GM12875 (cell line): ENCODE measurements around the gene B3GALT6.
A peak's percentile ranks its signal among the peaks of the same experiment; 100 is the strongest.

Source experiments
- H3K4me3 ChIP-seq: one replicate; pipeline ENCODE4 v1.5.1; 2011; ENCODE audit warnings: low read depth, low read length, control low read depth
- TF ChIP-seq, protein P1 (sequence below): IDR thresholded peaks from 2 replicates; pipeline ENCODE4 v1.5.1; 2011; ENCODE audit warnings: low read depth, mild to moderate bottlenecking, control low read depth, inconsistent platforms, low read length, moderate library complexity, borderline replicate concordance; ENCODE audit not compliant: insufficient read depth

B3GALT6 gene

DNA sequence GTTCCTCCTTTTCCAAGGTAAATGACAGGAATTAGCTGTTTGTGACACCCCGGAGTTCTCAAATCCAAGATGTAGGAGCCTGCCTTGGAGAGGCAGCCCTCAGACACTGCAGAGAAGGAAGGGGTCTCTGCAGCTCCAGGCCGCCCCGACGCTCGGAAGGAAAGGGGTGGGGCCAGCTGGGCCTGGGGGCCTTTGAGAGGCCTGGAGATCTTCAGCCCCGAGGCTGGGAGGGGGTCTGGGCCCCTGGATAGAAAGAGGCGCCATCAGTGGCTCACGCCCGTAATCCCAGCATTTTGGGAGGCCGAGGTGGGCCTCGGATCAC is 24.5 kb upstream of the B3GALT6 start:
- TF ChIP-seq, protein P1, sequence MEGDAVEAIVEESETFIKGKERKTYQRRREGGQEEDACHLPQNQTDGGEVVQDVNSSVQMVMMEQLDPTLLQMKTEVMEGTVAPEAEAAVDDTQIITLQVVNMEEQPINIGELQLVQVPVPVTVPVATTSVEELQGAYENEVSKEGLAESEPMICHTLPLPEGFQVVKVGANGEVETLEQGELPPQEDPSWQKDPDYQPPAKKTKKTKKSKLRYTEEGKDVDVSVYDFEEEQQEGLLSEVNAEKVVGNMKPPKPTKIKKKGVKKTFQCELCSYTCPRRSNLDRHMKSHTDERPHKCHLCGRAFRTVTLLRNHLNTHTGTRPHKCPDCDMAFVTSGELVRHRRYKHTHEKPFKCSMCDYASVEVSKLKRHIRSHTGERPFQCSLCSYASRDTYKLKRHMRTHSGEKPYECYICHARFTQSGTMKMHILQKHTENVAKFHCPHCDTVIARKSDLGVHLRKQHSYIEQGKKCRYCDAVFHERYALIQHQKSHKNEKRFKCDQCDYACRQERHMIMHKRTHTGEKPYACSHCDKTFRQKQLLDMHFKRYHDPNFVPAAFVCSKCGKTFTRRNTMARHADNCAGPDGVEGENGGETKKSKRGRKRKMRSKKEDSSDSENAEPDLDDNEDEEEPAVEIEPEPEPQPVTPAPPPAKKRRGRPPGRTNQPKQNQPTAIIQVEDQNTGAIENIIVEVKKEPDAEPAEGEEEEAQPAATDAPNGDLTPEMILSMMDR: no peak
- no peak overlapping the region for H3K4me3 ChIP-seq

DNA sequence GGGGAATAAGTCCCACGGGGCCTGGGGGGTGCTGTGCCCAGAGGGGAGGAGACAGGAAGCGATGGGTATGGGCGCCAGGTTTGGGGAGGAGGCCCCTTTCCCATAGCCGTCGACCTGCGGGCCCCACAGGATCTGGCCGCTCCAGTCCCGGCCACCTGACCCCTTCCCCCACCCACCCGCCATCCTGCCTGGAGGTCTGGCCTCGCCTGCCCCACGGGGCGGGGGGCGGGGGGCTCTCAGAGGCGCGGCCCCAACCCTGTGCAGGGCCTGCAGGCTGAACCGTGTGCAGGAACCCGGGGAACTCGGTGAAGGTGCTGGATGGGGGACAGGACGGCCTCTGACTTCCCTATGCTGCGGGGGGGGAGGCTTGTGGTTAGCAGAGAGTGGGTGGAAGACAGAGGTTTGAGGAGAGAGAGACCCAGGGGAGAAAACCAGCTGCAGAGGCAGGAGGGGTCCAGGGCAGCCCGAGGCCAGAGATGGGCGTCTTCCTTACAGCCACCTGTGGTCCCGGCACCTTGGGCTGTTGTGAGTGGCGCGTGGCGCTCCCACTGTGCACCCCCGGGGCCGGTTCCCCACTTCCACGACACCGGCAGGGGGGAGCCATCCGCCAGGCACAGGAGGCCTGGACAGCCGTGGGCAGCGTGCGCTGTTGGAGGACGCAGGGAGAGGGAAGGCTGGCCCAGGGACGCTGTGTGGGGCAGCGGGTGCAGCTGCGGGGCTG is 23.2 kb upstream of the B3GALT6 start:
- no peak overlapping the region for H3K4me3 ChIP-seq
- TF ChIP-seq, protein P1: no peak

DNA sequence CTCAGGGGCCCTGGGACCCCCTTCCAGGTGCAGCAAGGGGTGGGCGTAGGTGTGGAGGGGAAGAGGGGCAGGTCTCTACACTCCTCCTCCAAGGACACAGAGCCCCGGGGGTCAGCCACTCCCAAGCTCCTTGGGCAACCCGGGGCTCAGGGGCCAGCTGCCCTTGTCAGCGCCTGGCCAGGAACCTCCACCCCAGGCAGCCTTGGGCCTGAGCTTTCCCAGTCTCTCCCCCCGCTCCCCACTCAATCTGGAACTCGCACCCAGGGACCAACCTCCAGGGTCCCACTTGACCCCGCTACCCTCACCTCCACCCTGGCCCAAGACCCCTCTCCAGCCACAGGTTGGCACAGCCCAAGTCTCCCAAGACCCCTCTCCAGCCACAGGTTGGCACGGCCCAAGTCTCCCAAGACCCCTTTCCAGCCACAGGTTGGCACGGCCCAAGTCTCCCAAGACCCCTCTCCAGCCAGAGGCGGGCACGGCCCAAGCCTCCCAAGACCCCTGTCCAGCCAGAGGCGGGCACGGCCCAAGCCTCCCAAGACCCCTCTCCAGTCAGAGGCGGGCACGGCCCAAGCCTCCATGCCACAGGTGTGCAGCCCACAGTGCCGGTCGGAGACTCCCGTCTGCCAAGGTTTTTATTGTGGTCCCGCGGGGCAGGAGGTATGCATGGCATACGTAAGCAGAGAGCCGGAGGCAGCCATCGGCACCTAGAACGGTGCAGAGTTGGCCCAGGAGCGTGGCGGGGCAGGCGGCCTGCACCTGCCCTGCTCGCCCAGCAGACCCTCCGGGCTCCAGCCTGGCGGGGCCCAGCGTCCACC is 21.1 kb upstream of the B3GALT6 start:
- no peak overlapping the region for H3K4me3 ChIP-seq
- TF ChIP-seq, protein P1: no peak

DNA sequence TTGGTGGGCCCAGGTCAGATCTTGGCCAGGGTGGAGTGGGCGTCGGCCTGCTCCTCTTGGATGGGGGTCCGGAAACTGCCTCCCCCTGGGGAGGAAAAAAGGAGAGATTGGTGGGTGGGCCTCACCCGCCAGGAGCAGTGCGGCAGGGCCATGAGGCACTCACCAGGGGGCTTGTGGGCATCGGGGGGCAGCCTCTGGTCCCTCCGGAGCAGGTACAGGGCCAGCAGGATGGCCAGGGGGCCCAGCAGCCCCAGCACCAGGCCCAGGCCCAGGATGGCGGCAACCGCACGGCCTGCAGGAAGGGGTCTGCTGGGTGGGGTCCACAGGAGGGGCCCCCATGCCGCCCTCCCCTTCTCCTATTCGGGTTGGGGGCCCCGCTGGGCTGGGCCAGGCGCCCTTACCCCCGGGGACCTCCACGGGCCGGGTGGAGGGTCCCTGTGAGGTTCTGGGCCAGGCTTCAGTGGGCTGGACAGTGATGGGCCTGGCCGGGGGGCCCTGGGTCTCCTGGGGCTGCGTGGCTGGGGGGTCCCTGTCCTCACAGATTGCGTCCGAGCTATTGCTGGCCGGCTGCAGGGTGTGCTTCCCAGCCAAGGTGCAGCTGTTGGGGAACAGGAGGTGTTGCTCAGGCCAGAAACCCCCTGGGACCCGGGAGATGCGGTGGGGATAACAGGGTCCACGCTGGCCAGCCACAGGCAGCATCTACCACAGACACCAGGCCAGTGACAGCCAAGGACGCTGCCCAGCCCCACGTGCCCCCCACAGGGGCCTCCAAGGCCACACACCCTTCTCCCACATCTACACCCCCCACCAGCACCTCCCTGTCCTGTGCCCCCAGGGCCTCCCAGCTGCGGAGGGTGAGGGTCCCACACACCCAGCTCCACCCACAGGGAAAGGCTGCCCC is 20.2 kb upstream of the B3GALT6 start:
- TF ChIP-seq, protein P1: no peak
- peak overlapping the region; percentile 5 for H3K4me3 ChIP-seq

DNA sequence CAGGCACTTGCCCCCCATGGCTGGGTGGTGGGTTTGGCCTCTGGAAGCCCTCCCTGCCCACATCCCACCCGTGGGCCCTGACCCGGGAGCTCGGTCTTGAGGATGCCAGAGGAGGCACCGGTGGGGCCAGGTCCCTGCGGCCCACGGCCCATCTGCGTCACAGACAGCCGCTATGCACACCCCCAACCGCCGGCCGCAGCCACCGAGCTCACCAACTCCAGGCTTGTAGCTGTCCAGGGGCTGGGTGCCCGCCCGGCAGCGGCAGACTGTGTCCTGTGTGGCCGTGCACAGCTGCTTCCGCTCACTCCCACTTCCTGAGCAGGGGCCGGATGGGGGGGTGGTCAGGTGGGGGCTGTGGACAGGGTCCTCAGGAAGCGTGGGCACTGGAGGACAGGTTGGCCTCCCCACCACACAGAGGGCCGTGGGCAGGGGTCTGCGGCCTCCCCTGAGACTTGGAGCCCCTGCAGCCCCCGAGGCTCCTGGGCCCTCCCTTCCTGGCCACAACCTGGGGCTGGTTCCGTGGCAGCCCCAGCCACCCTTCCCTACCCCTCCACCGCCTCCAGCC is 19.2 kb upstream of the B3GALT6 start:
- peak overlapping the region; percentile 31 for H3K4me3 ChIP-seq
- TF ChIP-seq, protein P1: no peak

DNA sequence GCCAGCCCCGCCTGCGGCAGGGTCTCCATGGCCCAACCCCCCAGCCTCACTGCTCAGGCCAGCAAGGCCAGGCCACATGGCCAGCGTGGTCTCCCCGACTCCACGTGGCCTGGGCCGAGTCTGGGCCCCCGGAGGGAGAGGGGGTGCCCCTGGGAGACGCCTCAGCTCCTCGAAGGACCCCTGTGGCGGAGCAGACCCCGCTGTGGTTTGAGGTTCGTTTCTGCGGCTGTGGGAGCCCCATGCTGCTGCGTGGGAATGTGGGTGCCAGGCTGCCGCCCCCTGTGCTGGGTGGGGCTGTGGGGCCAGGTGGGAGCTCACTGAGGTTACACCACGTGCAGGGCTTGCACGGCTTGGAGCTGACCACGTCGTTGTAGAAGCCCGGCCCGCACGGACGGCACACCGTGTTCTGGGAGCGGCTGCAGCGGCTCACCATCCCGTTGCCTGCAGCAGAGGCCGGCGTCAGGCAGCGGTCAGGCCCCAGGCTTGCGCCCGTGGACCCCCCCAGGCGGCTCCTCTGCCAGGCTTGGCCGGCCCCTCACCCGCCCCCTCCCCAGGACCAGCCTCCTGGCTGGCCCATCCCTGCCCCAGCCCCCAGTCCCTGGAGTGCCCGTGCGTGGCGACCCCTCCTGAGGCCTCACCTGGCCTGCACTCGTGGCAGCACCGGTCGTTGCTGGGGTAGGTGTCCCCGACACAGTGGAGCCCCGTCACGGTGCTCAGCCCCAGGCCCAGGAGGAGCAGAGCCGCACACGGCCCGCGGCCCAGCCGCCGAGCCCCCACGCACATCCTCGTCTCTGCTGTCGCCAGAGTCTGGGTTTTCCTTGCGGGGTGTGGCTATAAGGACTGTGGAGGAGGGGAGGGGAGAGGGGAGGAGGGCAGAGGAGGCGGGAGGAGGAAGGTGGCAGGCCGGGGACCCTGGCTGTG is 18.4 kb upstream of the B3GALT6 start, which contains the start of gene TNFRSF4:
TSS of gene TNFRSF4 (minus strand) at position 809 of the 921 bp plus-strand sequence. CDS start at position 783, 26 bp downstream.
- TF ChIP-seq, protein P1: no peak
- peak within 1 kb of the TSS; percentile 31 for H3K4me3 ChIP-seq
